ENCODE data around the gene MUSK. TPM values are rescaled to one million over a fixed set of nuclear protein-coding genes. Genes with fewer than 3 reads are reported as not detected.
A peak's percentile ranks its signal among the peaks of the same experiment; 100 is the strongest.
"Not testable (repeated sequence)": the region's sequence is repeated elsewhere in the genome, so short reads cannot be mapped to it uniquely, and the experiment has no call there.

The MUSK gene
- total and polyA plus RNA-seq, 2 of the 4 experiments (the other 2 are of a cell fraction): 0.07 to 0.18 TPM

DNA sequence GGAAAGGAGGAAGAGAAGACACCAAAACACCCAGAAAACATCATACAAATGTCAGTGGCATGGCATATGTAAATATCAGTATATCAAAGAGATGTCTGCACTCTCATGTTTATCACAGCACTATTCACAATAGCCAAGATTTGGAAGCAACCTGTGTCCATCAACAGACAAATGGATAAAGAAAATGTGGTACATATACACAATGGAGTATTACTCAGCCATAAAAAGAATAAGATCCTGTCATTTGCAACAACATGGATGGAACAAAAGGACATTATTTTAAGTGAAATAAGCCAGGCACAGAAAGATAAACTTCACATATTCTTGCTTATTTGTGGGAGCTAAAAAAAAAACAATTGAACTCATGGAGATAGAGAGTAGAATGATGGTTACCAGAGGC lies 156.5 kb downstream of the MUSK start:
- CTCF ChIA-PET; H2AK9ac ChIP-seq (replicated peaks; ENCODE audit: low read depth, low read length, poor library complexity); intact Hi-C loops (cut with micrococcal nuclease); H2AFZ ChIP-seq (replicated peaks; ENCODE audit: low read length, poor library complexity); H2BK120ac ChIP-seq (ENCODE audit: low read depth, low read length); H3K18ac ChIP-seq (ENCODE audit: low read depth, low read length); POLR2A ChIA-PET (ENCODE audit: unreplicated experiment); H3K4me1 ChIP-seq (ENCODE audit: control insufficient read depth, insufficient read depth, low read length); H4K8ac ChIP-seq (ENCODE audit: low read depth in 2 of 2, low read length in 2 of 2); H2AK5ac ChIP-seq (ENCODE audit: low read depth, low read length); H4K20me1 ChIP-seq (ENCODE audit: insufficient read depth, low read length); H4K91ac ChIP-seq (ENCODE audit: insufficient read depth, low read depth, low read length); dilution Hi-C loops (cut with HindIII; ENCODE audit: low sequenced_read_pairs, unreplicated experiment); H3K4me2 ChIP-seq (ENCODE audit: low read depth, low read length); H4K5ac ChIP-seq (ENCODE audit: low read depth, low read length); H2BK15ac ChIP-seq (ENCODE audit: low read depth, low read length); H3K36me3 ChIP-seq (ENCODE audit: control insufficient read depth, insufficient read depth, low read length); H3K9ac ChIP-seq (ENCODE audit: low read depth, low read length); H3K9me3 ChIP-seq (ENCODE audit: control insufficient read depth, insufficient read depth, low read length); H3K4me3 ChIP-seq (ENCODE audit: insufficient read depth, low read depth, low read length); H3K79me1 ChIP-seq (ENCODE audit: low read depth in 1 of 2, low read length in 2 of 2); H2BK5ac ChIP-seq (ENCODE audit: low read depth, low read length, poor library complexity, severe bottlenecking); H3K4ac ChIP-seq (ENCODE audit: low read depth, low read length); DNase-seq; in situ Hi-C loops (cut with MboI; ENCODE audit: low sequenced_read_pairs); H3K27me3 ChIP-seq (ENCODE audit: control insufficient read depth, insufficient read depth, low read length); H3K27ac ChIP-seq (ENCODE audit: insufficient read depth, low read length); H3K14ac ChIP-seq (replicated peaks; ENCODE audit: low read depth, low read length); H2BK20ac ChIP-seq (ENCODE audit: low read depth, low read length); BruUV-seq (replicated peaks); H3K23ac ChIP-seq (ENCODE audit: low read depth, low read length); H3K9me1 ChIP-seq (ENCODE audit: insufficient read depth, low read length); H3K56ac ChIP-seq (ENCODE audit: extremely low read depth, insufficient read depth, low read length): not testable (repeated sequence)
- peak; percentile 84; the same call in 1 of the 2 replicates for ATAC-seq (ENCODE audit: low read depth)

Measured in IMR-90 (cell line).